Neural progenitor cell (in vitro differentiated cells): ENCODE data around the gene CCDC182. TPM values are rescaled to one million over a fixed set of nuclear protein-coding genes. Genes with fewer than 3 reads are reported as not detected.

Source experiments
- DNase-seq: peaks from one replicate; pipeline ENCODE4 v3.0.0-alpha.2; 2016; ENCODE audit warnings: low spot score
- H2AFZ ChIP-seq: fragments of 200-600 bp; sonication (generic); replicated peaks from 2 replicates; pipeline ENCODE4 v1.6.1; 2016; ENCODE audit warnings: antibody characterized with exemption
- H3F3A ChIP-seq: fragments of 200-600 bp; sonication (generic); 2 replicates; pipeline ENCODE4 v1.6.1; 2016; ENCODE audit warnings: antibody characterized with exemption, low read depth
- H3K27ac ChIP-seq: fragments of 200-600 bp; sonication (generic); 2 replicates; pipeline ENCODE4 v1.5.1; 2016; ENCODE audit warnings: mild to moderate bottlenecking
- H3K27me3 ChIP-seq: fragments of 200-600 bp; sonication (generic); 2 replicates; pipeline ENCODE4 v1.6.1; 2016; ENCODE audit warnings: mild to moderate bottlenecking, moderate library complexity
- H3K36me3 ChIP-seq: fragments of 200-600 bp; sonication (generic); 2 replicates; pipeline ENCODE4 v1.5.1; 2016
- H3K4me1 ChIP-seq: fragments of 200-600 bp; sonication (generic); 2 replicates; pipeline ENCODE4 v1.6.1; 2016; ENCODE audit warnings: mixed run types
- H3K4me2 ChIP-seq: fragments of 200-600 bp; sonication (generic); 2 replicates; pipeline ENCODE4 v1.6.1; 2016
- H3K4me3 ChIP-seq: fragments of 200-600 bp; sonication (generic); 2 replicates; pipeline ENCODE4 v1.5.1; 2016
- H3K79me2 ChIP-seq: fragments of 200-600 bp; sonication (generic); 2 replicates; pipeline ENCODE4 v1.6.1; 2016; ENCODE audit warnings: low read depth
- H3K9ac ChIP-seq: fragments of 200-600 bp; sonication (generic); 2 replicates; pipeline ENCODE4 v1.6.1; 2016
- H3K9me3 ChIP-seq: fragments of 200-600 bp; sonication (generic); 2 replicates; pipeline ENCODE4 v1.5.1; 2016; ENCODE audit warnings: low read depth
- H4K20me1 ChIP-seq: fragments of 200-600 bp; sonication (generic); 2 replicates; pipeline ENCODE4 v1.6.1; 2016; ENCODE audit warnings: low read depth
- H3K27ac Mint-ChIP-seq: 3 replicates; pipeline ENCODE4 v1.8.0; 2021; ENCODE audit warnings: mixed read lengths
- H3K27me3 Mint-ChIP-seq: 2 replicates; pipeline ENCODE4 v1.8.0; 2022; ENCODE audit warnings: low read depth, mild to moderate bottlenecking, inconsistent platforms, moderate library complexity, mixed read lengths; ENCODE audit not compliant: insufficient read depth
- H3K36me3 Mint-ChIP-seq: 3 replicates; pipeline ENCODE4 v1.8.0; 2021; ENCODE audit warnings: mixed read lengths
- H3K4me1 Mint-ChIP-seq: 3 replicates; pipeline ENCODE4 v1.8.0; 2021; ENCODE audit warnings: mixed read lengths
- H3K4me3 Mint-ChIP-seq: 3 replicates; pipeline ENCODE4 v1.8.0; 2021; ENCODE audit warnings: mild to moderate bottlenecking, moderate library complexity, mixed read lengths
- H3K9me3 Mint-ChIP-seq: 3 replicates; pipeline ENCODE4 v1.8.0; 2020; ENCODE audit warnings: mixed read lengths
- EZH2 ChIP-seq: fragments of 200-600 bp; sonication (generic); IDR thresholded peaks from 2 replicates; pipeline ENCODE4 v1.6.1; 2017; ENCODE audit warnings: antibody characterized with exemption, mild to moderate bottlenecking, moderate library complexity
- EZH2phosphoT487 ChIP-seq: fragments of 200-600 bp; sonication (generic); IDR thresholded peaks from 2 replicates; pipeline ENCODE4 v1.6.1; 2017; ENCODE audit warnings: antibody characterized with exemption
- total RNA-seq: library from RNA; depleted of rRNA; stranded (reverse); fragments of >200 nt; gene quantifications from 2 replicates; pipeline ENCODE4 v1.2.3, GENCODE V29; 2015; ENCODE audit warnings: low replicate concordance
- TF ChIP-seq, protein P1 (sequence below): fragments of 200-600 bp; sonication (generic); IDR thresholded peaks from 2 replicates; pipeline ENCODE4 v1.5.1; 2017; ENCODE audit warnings: antibody characterized with exemption, mild to moderate bottlenecking

The CCDC182 gene
- total RNA-seq, 1 donor from 2014 or later, result not detected

DNA sequence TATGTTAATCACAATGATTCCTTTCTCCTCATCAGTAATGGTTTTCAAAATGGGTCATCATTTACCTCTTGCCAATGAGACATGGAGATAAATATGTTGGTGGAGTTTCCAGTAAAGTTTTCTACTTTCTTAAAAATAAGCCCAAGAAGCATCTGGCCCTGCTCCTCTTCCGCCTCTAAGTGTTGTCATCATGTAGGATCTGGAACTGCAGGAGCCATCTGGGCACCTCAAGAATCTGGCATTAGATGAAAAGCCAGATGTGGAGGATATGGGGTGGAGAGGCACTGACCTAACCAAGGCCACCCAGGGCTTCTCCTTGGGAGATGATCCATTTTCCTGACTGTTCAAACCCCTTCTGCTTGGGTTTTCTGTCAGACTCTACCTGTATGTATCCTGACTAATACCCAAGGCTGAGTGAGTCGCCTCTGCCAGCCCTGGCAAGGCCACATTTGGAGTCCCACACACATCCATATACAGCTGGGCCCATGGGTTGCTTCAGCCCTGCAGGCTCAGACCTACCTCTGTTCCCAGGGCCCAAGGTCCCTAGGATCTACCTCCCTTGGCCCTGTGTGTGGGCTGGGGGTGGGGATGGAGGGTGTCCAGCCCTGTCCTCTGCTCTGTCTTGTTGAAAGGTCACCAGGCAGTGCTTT is 24.6 kb downstream of the CCDC182 start:
- Histone ChIP-seq H3K4me1 (peaks cover 6% of the 10 kb centered on the region), H3K9ac (no peak overlapping the region), H3K36me3 (no peaks in the 10 kb centered on the region), H2AFZ (no peak overlapping the region), H3K27ac (no peak overlapping the region), H3K9me3 (no peaks in the 10 kb centered on the region), H3K79me2 (no peaks in the 10 kb centered on the region), H3K27me3 (peaks cover 12% of the 10 kb centered on the region), H4K20me1 (no peaks in the 10 kb centered on the region), H3K4me3 (no peak overlapping the region), H3K4me2 (no peak overlapping the region), H3F3A (no peaks in the 10 kb centered on the region)
- Mint-ChIP-seq H3K36me3 (no peaks in the 10 kb centered on the region), H3K9me3 (no peaks in the 10 kb centered on the region), H3K27me3 (peaks cover 5% of the 10 kb centered on the region), H3K27ac (no peak overlapping the region), H3K4me1 (peaks cover 40% of the 10 kb centered on the region), H3K4me3 (no peak overlapping the region)
- TF ChIP-seq EZH2phosphoT487 (no peak), EZH2 (no peak)
- TF ChIP-seq, protein P1, sequence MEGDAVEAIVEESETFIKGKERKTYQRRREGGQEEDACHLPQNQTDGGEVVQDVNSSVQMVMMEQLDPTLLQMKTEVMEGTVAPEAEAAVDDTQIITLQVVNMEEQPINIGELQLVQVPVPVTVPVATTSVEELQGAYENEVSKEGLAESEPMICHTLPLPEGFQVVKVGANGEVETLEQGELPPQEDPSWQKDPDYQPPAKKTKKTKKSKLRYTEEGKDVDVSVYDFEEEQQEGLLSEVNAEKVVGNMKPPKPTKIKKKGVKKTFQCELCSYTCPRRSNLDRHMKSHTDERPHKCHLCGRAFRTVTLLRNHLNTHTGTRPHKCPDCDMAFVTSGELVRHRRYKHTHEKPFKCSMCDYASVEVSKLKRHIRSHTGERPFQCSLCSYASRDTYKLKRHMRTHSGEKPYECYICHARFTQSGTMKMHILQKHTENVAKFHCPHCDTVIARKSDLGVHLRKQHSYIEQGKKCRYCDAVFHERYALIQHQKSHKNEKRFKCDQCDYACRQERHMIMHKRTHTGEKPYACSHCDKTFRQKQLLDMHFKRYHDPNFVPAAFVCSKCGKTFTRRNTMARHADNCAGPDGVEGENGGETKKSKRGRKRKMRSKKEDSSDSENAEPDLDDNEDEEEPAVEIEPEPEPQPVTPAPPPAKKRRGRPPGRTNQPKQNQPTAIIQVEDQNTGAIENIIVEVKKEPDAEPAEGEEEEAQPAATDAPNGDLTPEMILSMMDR, result no peak
- no peak for DNase-seq

DNA sequence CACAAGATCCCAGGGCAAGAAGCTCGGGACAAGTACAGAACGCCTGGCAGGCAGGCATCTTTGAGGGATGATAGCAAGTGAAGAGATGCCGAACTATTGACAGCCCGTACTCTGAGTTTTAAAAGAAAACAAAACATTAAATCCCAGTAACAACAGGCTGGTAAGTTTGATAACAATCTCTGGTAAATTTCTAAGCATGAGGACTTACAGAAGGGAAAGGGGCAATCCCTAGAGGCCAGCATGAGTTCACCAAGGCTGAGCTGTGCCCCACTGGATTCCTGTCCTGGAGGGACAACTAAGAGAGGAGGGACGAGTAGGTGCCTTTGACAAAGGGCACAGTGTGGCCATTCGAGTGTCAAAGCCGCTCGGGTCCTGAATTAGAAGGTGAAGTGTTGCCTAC is 26.2 kb downstream of the CCDC182 start:
- no peaks in the 10 kb centered on the region for H3K9me3 ChIP-seq
- peaks cover 5% of the 10 kb centered on the region for H3K4me1 ChIP-seq
- Mint-ChIP-seq H3K4me1 (peaks cover 27% of the 10 kb centered on the region), H3K27ac (no peak overlapping the region), H3K9me3 (no peaks in the 10 kb centered on the region), H3K36me3 (no peaks in the 10 kb centered on the region), H3K4me3 (no peak overlapping the region), H3K27me3 (peaks cover 5% of the 10 kb centered on the region)
- H3K79me2 ChIP-seq, result no peaks in the 10 kb centered on the region
- peaks cover 19% of the 10 kb centered on the region for H3K27me3 ChIP-seq
- H3K4me3 ChIP-seq, result no peak overlapping the region
- no peak for DNase-seq
- no peak overlapping the region for H3K27ac ChIP-seq
- no peaks in the 10 kb centered on the region for H4K20me1 ChIP-seq
- no peak overlapping the region for H3K4me2 ChIP-seq
- no peak overlapping the region for H2AFZ ChIP-seq
- H3K9ac ChIP-seq, result no peak overlapping the region
- TF ChIP-seq EZH2 (no peak), EZH2phosphoT487 (no peak)
- TF ChIP-seq, protein P1, result no peak
- H3K36me3 ChIP-seq, result no peaks in the 10 kb centered on the region
- no peaks in the 10 kb centered on the region for H3F3A ChIP-seq

DNA sequence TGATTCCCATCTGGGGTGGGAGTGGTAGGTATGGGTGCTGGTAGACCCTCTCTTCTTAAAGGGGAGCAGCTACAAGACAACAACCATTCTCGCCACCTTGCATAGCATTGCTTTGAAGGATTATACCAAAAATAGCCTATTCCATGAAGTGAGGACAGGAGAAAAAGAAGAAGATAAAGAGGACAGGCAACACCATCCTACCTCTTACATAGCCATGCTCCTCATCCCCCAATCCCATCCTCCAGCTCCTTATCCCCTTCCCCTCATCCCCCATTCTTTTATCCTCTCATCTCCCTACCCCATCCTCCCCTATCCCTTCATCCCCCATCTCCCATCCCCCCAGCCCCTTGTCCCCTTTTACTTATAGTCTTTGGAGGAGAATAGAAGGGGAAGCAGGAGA is 29.1 kb downstream of the CCDC182 start:
- H3F3A ChIP-seq, result no peaks in the 10 kb centered on the region
- no peak for DNase-seq
- no peaks in the 10 kb centered on the region for H3K79me2 ChIP-seq
- H3K9me3 ChIP-seq, result no peaks in the 10 kb centered on the region
- H3K27me3 ChIP-seq, result peaks cover 40% of the 10 kb centered on the region
- no peak overlapping the region for H3K4me3 ChIP-seq
- H3K4me1 ChIP-seq, result no peaks in the 10 kb centered on the region
- H3K9ac ChIP-seq, result no peak overlapping the region
- H3K27me3 Mint-ChIP-seq, result peaks cover 7% of the 10 kb centered on the region
- H3K36me3 ChIP-seq, result no peaks in the 10 kb centered on the region
- H3K4me1 Mint-ChIP-seq, result peaks cover 8% of the 10 kb centered on the region
- TF ChIP-seq EZH2 (no peak), EZH2phosphoT487 (no peak)
- TF ChIP-seq, protein P1, result no peak
- peaks cover 2% of the 10 kb centered on the region for H3K9me3 Mint-ChIP-seq
- H3K27ac ChIP-seq, result no peak overlapping the region
- no peak overlapping the region for H3K4me2 ChIP-seq
- H4K20me1 ChIP-seq, result no peaks in the 10 kb centered on the region
- H2AFZ ChIP-seq, result no peak overlapping the region
- H3K36me3 Mint-ChIP-seq, result no peaks in the 10 kb centered on the region
- no peak overlapping the region for H3K27ac Mint-ChIP-seq
- no peak overlapping the region for H3K4me3 Mint-ChIP-seq
